Epithelial cell of alveolus of lung (primary cell): Measurements from ENCODE around the gene CPEB4. TPM values are rescaled to one million over a fixed set of nuclear protein-coding genes. Genes with fewer than 3 reads are reported as not detected.

Source experiments
- total RNA-seq: library from RNA; depleted of rRNA; stranded (reverse); fragments of >200 nt; gene quantifications from 2 replicates; pipeline ENCODE4 v1.2.1, GENCODE V29; 2015

The CPEB4 gene
- 8.0 and 9.4 TPM in 2 replicates for total RNA-seq

GRCh38 chr5:173887610-173888472 lies at the start of gene CPEB4:
Gene CPEB4, plus strand, starts transcription at chr5:173888349. Its CDS starts 1,385 bp downstream, at chr5:173889734.

DNA sequence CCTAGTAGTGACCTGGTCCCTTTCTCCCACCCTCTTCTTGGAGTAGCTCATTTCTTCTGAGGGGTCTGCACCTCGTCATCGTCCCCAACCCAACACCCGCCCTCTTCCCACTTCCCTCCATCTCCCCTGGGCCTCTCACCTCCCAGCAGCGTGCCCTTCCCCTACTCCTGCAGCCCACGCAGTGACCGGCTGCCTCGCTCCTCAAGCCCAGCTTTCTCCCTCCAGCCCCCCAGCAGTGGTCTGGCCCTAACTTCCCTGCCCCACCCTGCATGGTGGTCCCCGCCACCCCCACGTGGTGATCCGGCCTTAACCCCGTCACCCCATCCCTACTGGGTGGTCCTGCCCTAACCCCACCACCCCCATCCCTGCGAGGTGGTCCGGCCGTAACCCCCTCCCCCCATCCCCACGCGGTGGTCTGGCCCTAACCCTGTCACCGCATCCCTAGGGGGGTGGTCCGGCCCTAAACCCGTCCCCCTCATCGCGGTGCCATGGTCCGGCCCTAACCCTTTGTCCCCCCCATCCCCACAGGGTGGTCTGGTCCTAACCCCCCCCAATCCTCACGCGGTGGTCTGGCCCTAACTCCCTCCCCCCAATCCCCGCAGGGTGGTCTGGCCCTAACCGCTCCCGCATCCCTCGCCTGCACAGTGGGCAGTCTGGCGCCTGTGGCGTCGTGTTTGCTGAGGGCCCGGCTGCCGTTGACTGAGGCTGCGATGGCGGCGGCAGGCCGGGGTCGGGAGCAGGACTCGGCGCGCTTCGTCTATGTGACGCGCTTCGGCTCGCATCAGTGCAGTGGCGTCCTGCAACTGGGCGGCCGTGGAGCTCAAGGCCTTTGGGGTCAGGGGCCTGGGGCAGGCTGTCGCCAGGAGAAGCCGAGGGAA lies 100.6 kb downstream of the CPEB4 start, which contains the start of gene C5orf47:
Gene C5orf47 (plus strand): TSS at position 617 of the 878 bp plus-strand sequence. CDS start 94 bp downstream, at position 711.

Other genes starting within 250 kb of the CPEB4 start
- not detected in 2 replicates for gene C5orf47, start 100.8 kb downstream of the CPEB4 start, total RNA-seq
- not detected in 2 replicates for gene NSG2, start 157.4 kb downstream of the CPEB4 start, total RNA-seq